PC-3 (cell line): ENCODE results near the gene CCBE1. TPM values are rescaled to one million over a fixed set of nuclear protein-coding genes. Genes with fewer than 3 reads are reported as not detected.

Experiments used
- ATAC-seq: fragments of 200-7000 bp; cut with Tn5 transposase; 2 replicates; pipeline ENCODE4 v1.9.1; 2020; ENCODE audit warnings: mild to moderate bottlenecking, moderate library complexity
- BruUV-seq: library from RNA; stranded (reverse); fragments of 400-500 nt; replicated peaks from 2 replicates; lab custom pipeline; 2021; lab: Mats Ljungman, UMichigan
- CTCF ChIA-PET: fragments of 300-600 bp; sonication (Branson Sonifier 250); formaldehyde crosslinking; loops from one replicate; lab custom pipeline; 2022; ENCODE audit warnings: antibody characterized with exemption; lab: Charles Lee
- POLR2A ChIA-PET: fragments of 300-600 bp; sonication (Branson Sonifier 250); formaldehyde crosslinking; loops from one replicate; lab custom pipeline; 2022; ENCODE audit warnings: antibody characterized with exemption; ENCODE audit not compliant: unreplicated experiment; lab: Charles Lee
- DNase-seq: peaks from one replicate; pipeline ENCODE4 v3.0.0-alpha.2; 2015
- H2AFZ ChIP-seq: fragments of 300-600 bp; sonication (generic); 2 replicates; pipeline ENCODE4 v1.6.0; 2016; ENCODE audit warnings: antibody characterized with exemption, low read length
- H3F3A ChIP-seq: fragments of 300-600 bp; sonication (generic); one replicate; pipeline ENCODE4 v1.6.0; 2017; ENCODE audit warnings: antibody characterized with exemption, low read length, control low read depth, mild to moderate bottlenecking; ENCODE audit not compliant: unreplicated experiment
- H3K27ac ChIP-seq: fragments of 300-600 bp; sonication (generic); 2 replicates; pipeline ENCODE4 v1.5.1; 2016; ENCODE audit warnings: mild to moderate bottlenecking, low read length
- H3K27me3 ChIP-seq: fragments of 300-600 bp; sonication (generic); 2 replicates; pipeline ENCODE4 v1.6.1; 2016; ENCODE audit warnings: low read length, mixed read lengths
- H3K36me3 ChIP-seq: fragments of 300-600 bp; sonication (generic); 2 replicates; pipeline ENCODE4 v1.6.1; 2016; ENCODE audit warnings: low read depth, mixed run types, low read length, mixed read lengths
- H3K4me1 ChIP-seq: fragments of 300-600 bp; sonication (generic); 2 replicates; pipeline ENCODE4 v1.5.1; 2016; ENCODE audit warnings: low read length; ENCODE audit not compliant: insufficient read depth
- H3K4me2 ChIP-seq: fragments of 300-600 bp; sonication (generic); 2 replicates; pipeline ENCODE4 v1.6.0; 2016; ENCODE audit warnings: low read length
- H3K4me3 ChIP-seq: fragments of 300-600 bp; sonication (generic); 2 replicates; pipeline ENCODE4 v1.5.1; 2016; ENCODE audit warnings: mild to moderate bottlenecking, low read length, mixed read lengths
- H3K79me2 ChIP-seq: fragments of 300-600 bp; sonication (generic); 2 replicates; pipeline ENCODE4 v1.6.1; 2017; ENCODE audit warnings: low read length, mixed read lengths
- H3K9ac ChIP-seq: fragments of 300-600 bp; sonication (generic); 2 replicates; pipeline ENCODE4 v1.6.0; 2016; ENCODE audit warnings: mild to moderate bottlenecking, low read length
- H3K9me2 ChIP-seq: fragments of 300-600 bp; sonication (generic); replicated peaks from 2 replicates; pipeline ENCODE4 v1.6.1; 2016; ENCODE audit warnings: mixed run types, low read length, mixed read lengths
- H3K9me3 ChIP-seq: fragments of 300-600 bp; sonication (generic); 2 replicates; pipeline ENCODE4 v1.6.1; 2016; ENCODE audit warnings: low read length, mixed read lengths
- H4K20me1 ChIP-seq: fragments of 300-600 bp; sonication (generic); 2 replicates; pipeline ENCODE4 v1.6.1; 2016; ENCODE audit warnings: low read length, mixed read lengths
- CTCF ChIP-seq: fragments of 300-600 bp; sonication (generic); conservative IDR thresholded peaks from 2 replicates; pipeline ENCODE4 v1.5.1; 2017; ENCODE audit warnings: antibody characterized with exemption, low read depth, mild to moderate bottlenecking, low read length
- EZH2 ChIP-seq: fragments of 300-600 bp; sonication (generic); IDR thresholded peaks from one replicate; pipeline ENCODE4 v1.6.1; 2017; ENCODE audit warnings: antibody characterized with exemption, mild to moderate bottlenecking, low read length; ENCODE audit not compliant: unreplicated experiment
- EZH2phosphoT487 ChIP-seq: fragments of 300-600 bp; sonication (generic); IDR thresholded peaks from 2 replicates; pipeline ENCODE4 v1.6.1; 2018; ENCODE audit warnings: mild to moderate bottlenecking, antibody characterized with exemption, low read length, borderline replicate concordance
- intact Hi-C: fragments of 100-400 bp; cut with micrococcal nuclease; formaldehyde crosslinking; loops from 2 replicates; pipeline ENCODE4 v1.9.0; 2023
- total RNA-seq: library from RNA; depleted of rRNA; stranded (reverse); fragments of >200 nt; gene quantifications from 2 replicates; pipeline ENCODE4 v1.2.3, GENCODE V29; 2014

Gene CCBE1
- total RNA-seq, 1 experiment from 2014 or later, result 13.9 TPM

GRCh38 chr18:59660366-59660765 lies 36.9 kb downstream of the CCBE1 start:
- TF ChIP-seq EZH2, result no peak
- no peak for TF ChIP-seq CTCF
- TF ChIP-seq EZH2phosphoT487, result no peak
- Histone ChIP-seq H4K20me1 (no peaks in the 10 kb centered on the region), H3K4me2 (peak overlapping the region; percentile 64; the same call in 1 of the 2 replicates), H3K4me1 (peaks cover 49% of the 10 kb centered on the region), H3F3A (peaks cover 5% of the 10 kb centered on the region), H3K9me3 (no peaks in the 10 kb centered on the region), H2AFZ (no peak overlapping the region), H3K27me3 (no peaks in the 10 kb centered on the region), H3K9me2 (no peaks in the 10 kb centered on the region), H3K4me3 (no peak overlapping the region), H3K36me3 (no peaks in the 10 kb centered on the region), H3K79me2 (peaks cover 78% of the 10 kb centered on the region), H3K9ac (no peak overlapping the region), H3K27ac (peak overlapping the region; percentile 80)
- CTCF ChIA-PET, result interaction anchor here (0.8 kb wide), 1 partner anchor 163 kb away, joined by 3 read pairs; no protein-coding TSS in a partner anchor
- ATAC-seq (no peak), DNase-seq (no peak)
- intact Hi-C loops, result no loop called here
- POLR2A ChIA-PET, result no interaction called here
- BruUV-seq, result no TSS peak

GRCh38 chr18:59659508-59660170 lies 37.6 kb downstream of the CCBE1 start:
- H3K4me3 ChIP-seq, result no peak overlapping the region
- TF ChIP-seq EZH2phosphoT487 (no peak), CTCF (no peak), EZH2 (no peak)
- ATAC-seq, result peak; percentile 32
- ChIA-PET POLR2A (interaction anchor here (0.5 kb wide), 1 partner anchor 120 kb away, joined by 17 read pairs; no protein-coding TSS in a partner anchor), CTCF (interaction anchor here (0.8 kb wide), 1 partner anchor 164 kb away, joined by 3 read pairs; no protein-coding TSS in a partner anchor)
- H3K9me2 ChIP-seq, result no peaks in the 10 kb centered on the region
- no peaks in the 10 kb centered on the region for H4K20me1 ChIP-seq
- H3K79me2 ChIP-seq, result peaks cover 83% of the 10 kb centered on the region
- no peaks in the 10 kb centered on the region for H3K9me3 ChIP-seq
- no peak overlapping the region for H3K9ac ChIP-seq
- intact Hi-C loops, result no loop called here
- peak overlapping the region; percentile 80 for H3K27ac ChIP-seq
- no peaks in the 10 kb centered on the region for H3K27me3 ChIP-seq
- H3K36me3 ChIP-seq, result no peaks in the 10 kb centered on the region
- H3F3A ChIP-seq, result peaks cover 5% of the 10 kb centered on the region
- no TSS peak for BruUV-seq
- DNase-seq, result peak; percentile 58
- H3K4me2 ChIP-seq, result peak overlapping the region; percentile 64
- H2AFZ ChIP-seq, result no peak overlapping the region
- peaks cover 49% of the 10 kb centered on the region for H3K4me1 ChIP-seq

- Histone ChIP-seq H3K36me3 (no peaks in the 10 kb centered on the region), H3K4me3 (no peak overlapping the region), H3K9ac (no peak overlapping the region), H2AFZ (no peak overlapping the region), H3K27me3 (no peaks in the 10 kb centered on the region), H3K9me2 (no peaks in the 10 kb centered on the region), H3K27ac (no peak overlapping the region), H3K4me1 (peaks cover 49% of the 10 kb centered on the region), H4K20me1 (no peaks in the 10 kb centered on the region), H3K4me2 (no peak overlapping the region; the same call in 1 of the 2 replicates), H3K9me3 (no peaks in the 10 kb centered on the region), H3K79me2 (peaks cover 82% of the 10 kb centered on the region), H3F3A (peaks cover 5% of the 10 kb centered on the region)
- BruUV-seq, result no TSS peak
- ChIA-PET CTCF (no interaction called here), POLR2A (no interaction called here)
- DNase-seq, result no peak
- no peak for ATAC-seq
- no peak for TF ChIP-seq CTCF
- no peak for TF ChIP-seq EZH2phosphoT487
- TF ChIP-seq EZH2, result no peak
- intact Hi-C loops, result no loop called here
These were observed 38.3 kb downstream of the CCBE1 start for GRCh38 chr18:59658941-59659340.
